GM21723 (cell line): ENCODE data around the gene PITPNB.

Source experiments
- ATAC-seq: cut with Tn5 transposase; IDR thresholded peaks from one replicate; pipeline ENCODE4 v1.9.1; 2021; ENCODE audit warnings: mild to moderate bottlenecking, moderate library complexity; ENCODE audit not compliant: unreplicated experiment

PITPNB gene

DNA sequence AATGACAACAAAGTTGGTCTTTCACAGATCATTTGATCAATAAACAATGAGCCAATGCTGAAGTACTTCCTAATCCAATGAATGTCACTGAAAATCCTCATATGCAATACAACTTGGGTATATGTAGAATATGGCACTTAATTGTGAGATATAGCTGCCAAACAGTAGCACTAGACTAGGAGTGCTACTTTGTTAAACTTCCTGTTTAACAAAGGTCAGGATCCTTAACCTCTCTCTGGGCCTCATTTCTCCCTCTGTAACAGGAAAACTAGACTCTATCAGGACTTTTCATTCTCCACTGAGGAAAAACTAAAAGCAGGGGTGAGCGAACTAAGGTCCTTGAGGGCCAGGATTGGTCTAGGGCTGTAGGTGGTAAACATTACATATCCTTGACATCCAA, 56.1 kb downstream of the PITPNB start:
- no peak for ATAC-seq

DNA sequence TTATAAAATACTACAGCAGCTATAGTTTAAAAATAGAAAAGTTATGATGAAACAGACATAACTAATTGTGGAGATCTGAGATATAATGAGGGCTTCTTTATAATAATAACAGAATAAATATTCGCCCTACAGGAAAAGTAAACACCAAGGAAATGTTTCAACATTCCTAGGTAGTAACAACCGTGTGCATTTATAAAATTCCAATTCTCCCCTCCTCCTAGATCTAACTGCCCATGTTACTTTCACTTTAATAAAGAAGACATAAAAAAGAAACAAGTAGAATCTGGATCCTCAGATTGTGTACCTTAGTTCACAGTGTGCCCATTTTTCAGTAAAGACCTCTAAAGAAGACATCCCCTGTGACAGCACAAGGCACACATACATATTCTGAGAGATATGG, 59.7 kb downstream of the PITPNB start:
- ATAC-seq, result no peak

DNA sequence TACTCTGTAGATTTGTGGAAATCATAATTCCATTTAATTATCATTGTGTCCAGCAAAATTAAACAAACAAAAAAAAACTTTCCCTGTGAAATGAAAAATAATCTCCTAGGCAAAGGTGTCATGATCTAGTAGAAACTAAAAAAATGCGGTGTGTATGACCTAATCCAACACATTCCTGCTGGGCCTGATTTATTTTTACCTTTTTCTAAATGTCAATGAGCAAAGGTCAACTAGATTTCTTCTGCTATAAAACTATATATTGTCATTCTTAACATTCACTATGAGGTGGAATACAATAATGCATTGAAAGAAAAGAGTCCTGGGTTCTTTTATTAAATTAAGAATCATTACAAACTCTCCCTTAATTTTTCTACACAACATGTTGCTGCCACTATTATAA, 60.4 kb downstream of the PITPNB start:
- ATAC-seq, result no peak

DNA sequence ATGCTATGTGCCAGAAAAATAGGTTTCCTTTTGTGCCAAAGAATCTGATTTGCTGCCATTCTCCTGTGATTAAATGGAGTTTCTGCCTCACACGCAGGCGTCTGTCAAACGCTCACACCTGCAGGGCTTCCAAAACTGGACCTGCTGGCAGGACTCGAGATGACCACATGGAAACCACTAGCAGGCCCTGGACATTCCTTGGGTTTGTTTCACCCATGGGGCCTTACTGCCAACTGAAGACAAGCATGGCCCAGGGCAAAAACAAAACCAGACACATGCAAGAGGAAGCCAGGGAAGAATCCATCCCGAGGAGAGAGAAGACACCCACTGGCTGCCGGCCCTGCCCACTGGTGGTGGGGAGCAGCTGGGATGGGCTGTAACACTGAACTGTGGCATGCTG, 61.6 kb downstream of the PITPNB start:
- ATAC-seq, result no peak

DNA sequence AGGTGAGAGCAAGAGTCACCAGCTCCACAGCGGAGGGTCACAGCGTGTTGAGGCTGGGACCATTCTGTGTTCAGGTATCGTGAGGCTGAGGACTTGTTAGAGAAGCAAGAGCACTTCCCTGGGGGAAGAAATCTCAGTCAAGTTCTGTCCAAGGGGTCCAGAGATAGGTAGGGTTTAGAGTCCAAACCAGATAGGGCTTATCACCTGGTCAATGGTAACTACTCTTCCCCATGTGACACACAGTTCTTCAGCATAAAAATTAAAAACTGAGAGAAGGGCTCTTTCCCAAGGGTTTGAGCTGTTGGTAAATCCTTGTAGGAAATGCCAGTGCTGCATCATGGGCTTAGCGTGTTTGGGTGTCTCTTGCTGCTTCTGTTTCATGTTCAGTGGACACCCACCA, 62.7 kb downstream of the PITPNB start:
- ATAC-seq, result no peak

DNA sequence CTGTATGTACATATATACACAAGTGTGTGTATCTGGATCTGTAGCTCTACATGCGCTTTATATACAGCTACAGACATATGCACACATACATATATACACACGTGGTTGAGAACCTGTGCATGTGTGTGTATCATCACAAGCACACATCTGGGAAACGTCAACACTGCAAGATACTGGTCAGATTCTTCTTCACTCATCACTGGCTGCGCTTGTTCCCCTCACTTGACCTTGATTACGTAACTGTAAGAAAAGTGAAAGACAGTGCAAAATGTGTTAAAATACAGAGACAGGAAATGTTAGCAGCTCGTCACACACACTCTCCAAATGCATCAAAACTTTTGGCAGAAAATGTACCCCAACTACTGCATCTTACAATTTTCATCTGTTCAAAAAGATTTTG, 65.6 kb downstream of the PITPNB start:
- no peak for ATAC-seq

DNA sequence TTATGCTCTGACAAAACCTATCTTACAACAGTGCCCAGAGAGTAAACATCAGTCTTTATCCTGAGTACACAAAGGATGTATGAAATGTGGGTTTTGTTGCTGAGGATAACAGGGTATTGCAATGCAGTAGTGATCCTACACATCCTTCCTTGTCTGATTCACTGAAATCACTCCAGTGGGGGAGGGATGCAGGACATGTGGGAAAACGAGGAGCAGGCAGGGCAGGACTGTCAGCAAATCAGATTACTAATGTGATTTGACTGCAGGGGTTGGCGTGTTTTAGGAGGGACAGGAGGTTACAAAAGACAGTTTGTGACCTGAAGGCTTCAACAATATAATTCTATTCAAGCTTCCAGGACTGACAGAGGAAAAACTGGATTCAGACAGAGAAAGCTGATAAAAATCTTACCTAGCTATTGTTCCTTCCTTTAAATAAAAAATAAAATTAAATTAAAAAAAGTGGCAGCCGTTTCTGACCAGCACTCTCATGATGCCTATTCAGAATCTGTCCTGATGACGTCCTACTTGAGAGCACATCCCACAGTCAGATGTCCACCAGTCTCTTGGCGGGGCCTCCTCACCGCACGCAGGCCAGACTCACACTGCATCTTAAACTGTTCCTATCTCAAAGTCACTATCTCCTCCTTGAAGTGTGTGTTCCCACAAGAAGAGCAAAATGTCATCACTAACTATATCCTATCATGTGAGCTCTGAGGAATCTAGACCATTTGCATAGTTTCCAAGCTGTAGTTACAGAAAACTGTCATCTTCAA, 66.9 kb downstream of the PITPNB start:
- no peak for ATAC-seq

DNA sequence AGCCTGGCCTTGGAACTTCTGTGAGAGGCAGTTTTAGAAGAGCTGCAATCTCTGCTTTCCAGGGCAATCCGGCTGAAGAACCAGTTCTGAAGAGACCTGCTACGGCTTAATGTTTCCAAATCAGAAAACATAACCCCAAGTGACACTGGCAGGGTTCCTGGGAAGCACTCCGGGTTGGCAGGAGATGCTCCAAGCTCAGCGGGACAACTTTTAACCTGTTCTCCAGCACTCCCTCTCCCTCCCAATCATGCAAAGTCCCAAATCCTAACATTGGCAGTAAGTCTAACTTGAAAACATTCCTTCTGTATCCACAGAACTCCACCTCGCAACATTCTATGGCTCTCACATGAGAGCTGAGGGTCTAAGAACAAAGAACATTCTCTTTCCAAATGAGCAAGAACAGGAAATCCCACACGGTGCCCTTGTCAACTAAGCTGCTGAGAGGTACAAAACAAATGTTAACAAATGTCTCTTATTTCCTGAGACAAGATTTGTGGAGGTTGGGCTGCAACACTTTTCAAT, 69.0 kb downstream of the PITPNB start:
- ATAC-seq, result no peak

DNA sequence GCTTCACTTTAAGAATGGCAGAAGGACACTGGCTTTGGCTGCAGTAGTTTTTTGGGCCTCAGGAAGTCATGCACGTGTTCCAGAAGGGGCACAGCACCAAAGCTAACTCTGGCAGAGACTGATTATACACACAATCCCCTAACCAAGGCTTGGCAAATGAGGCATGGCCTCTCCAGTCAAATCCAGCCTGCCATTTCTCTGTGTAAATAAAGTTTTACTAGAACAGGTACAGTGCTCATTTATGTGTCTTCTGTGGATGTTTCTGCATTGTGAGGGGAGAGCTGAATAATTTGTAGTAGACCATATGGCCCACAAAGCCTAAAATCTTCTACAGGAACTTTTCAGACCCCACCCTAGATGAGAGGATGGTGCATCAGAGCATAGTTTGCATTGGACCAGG, 71.1 kb downstream of the PITPNB start:
- no peak for ATAC-seq

DNA sequence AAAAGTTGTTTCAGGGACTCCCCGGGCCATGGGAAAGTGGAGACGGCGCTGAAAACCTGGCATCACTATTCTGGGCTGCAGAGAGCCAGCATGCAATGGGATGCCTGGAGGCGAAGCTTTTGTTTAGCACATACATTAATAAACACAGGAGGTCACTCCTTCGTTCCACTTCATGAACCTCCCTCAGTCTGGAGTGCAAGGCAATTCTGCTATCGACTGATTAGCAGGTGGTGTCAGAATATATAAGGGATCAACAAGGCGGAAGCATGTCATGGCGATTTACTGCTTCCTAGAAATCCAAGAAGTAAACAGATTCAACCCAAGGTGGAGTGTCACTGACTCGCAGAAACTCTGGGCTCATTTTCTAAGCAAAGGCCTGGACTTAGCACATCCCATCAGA, 72.1 kb downstream of the PITPNB start:
- no peak for ATAC-seq

DNA sequence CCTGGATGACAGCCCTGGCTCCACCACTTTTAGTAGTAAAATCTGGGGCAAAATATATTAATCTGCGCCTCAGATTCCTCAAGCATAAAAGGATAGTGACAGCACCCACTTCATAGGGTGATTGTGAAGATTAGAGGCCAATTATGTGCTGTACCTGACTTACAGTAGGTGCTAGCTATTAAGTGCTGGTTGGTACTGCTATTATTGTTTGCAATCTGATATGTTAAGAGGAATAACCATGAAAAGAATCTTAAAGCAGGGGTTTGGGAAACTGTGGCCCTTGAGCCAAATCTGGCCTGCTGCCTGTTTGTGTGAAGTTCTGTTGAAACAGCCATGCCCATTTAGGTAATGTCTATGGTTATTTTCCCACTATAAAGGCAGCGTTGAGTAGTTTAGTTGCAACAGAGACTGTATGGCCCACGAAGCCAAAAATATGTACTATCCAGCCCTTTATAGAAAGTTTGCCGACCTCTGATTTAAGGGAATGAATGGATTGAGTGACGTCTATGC, 72.8 kb downstream of the PITPNB start:
- ATAC-seq, result no peak

DNA sequence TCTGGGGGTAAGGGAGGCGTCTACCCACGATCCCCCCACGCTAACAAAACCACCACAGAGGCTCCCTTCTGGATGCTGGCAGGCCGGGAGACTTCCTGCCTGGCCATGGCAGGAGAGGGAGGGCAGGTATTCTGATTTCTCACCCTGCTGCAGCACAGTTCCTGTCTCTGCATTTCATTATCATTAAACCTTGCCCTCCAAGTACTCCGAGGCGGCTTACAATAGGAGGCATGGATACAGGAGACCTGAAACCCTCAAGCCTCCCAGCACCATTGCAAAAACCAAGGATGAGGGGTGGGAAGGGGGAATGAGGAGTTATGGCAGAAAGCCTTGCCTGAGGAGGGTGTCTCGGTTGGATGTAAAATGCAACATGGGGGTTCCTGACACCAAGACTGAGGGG, 73.4 kb downstream of the PITPNB start:
- ATAC-seq, result no peak

DNA sequence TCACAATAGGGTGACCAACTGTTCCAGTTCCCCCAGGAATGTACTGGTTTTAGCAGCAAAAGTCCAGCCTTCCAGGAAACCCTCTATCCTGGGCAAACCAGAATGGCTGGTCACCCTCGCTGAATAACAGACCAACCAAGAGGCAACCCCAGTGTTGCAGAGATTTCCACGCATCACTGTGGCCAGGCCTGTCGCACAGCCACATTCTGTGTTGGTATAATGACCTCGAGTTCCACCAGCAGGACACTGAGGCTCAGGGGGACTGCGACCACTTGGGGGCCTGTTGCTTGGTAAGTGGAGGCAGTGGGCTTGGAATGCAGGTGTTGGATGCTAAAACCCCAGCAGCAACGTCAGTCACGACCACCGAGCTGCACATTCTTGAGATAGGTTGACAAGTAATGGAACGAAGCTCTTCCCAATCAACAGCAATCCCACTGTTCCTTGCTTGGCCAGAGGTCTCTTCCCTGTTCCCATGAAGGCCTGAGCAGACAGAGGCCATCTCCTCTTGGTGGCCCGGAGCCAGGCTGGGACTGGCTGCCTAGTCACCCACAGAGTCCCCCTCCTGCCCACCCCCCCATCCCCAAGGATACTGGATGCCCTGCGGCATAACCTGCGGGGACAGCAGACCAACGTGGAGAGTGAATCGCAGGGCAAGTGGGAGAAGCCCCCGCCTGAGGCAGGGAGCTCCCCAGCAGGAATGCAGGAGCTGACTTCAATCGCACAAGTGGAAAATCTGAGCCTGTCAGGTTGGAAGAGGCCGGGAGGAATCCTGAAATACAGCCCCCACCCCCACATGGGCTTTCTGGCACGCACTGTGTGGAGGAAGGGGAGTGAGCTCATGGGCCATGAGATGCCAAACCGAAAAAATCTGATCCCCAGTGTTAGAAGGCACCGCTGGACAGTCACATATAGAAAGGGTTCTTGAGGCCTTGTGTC, 74.1 kb downstream of the PITPNB start:
- no peak for ATAC-seq

DNA sequence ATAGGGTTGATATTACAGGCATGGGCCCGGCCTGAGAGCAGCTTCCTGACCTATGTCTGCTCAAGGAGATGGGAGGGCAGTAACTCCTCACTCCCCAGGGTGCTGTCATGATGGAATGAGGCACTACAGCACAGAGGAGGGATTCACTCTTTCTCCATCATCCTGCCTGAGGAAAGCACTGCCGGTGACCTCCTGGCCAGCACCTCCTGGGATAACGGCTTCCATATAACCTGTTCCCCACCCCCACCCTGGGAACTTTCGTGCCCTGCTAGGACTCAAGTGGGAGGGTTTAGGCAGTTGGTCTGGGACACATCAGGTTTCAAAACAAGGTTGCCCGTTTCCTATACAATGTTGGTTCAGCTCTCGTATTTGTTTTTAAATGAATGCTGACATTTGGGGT, 74.8 kb downstream of the PITPNB start:
- ATAC-seq, result no peak

DNA sequence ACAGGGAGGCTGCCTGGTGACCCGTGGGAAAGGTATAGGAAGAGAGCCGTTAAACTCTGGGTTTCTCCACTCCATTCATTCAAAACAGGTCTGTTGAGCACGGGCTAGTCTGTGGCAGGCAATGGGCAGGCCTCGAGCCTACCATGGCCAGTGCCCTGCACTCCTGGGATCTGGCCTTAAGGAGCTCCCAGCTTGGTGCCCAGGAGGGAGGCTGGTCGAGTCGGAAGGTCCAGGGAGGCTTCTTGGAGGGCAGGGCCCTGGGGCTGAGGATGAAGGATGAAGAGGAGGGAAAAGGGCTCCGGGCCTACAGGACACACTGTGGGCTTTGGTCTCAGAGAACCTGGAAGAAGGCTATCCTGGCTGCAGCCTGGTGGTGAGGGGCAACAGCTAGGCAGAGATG, 75.6 kb downstream of the PITPNB start:
- no peak for ATAC-seq

DNA sequence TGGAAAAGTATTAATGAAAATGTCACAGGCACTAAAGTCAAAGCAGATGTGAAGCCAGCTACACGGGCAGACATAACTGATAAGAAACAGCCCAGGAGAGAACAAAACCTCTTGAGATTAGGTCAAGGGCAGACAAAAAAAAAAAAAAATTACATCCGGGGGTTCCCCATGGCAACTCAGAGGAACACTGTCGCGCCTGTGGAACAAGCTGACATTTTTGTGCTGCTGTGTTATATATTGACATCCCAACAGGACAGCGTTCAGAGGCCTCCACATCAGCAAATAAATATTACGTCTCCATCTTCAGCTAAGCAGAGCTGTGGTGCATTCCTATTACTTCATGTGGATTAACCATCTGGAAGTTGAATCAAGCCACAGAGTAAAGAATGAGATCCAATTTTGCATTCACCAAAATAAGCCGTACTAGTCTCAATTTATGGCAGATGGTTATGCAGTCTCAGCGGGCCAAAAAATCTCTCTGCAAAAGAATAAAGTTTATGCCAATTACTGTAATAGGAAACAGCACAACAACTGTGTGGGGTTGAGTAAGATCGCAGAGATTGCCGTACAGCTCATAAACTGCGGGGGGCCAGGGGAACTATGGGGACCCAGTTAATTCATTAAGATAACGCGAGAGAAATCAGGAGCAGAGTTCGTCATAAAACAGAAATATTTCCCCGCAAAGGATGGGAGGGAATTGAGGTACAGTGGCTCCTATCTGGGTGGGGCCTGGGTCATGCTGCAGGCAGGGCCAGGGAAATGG, 76.2 kb downstream of the PITPNB start:
- no peak for ATAC-seq

DNA sequence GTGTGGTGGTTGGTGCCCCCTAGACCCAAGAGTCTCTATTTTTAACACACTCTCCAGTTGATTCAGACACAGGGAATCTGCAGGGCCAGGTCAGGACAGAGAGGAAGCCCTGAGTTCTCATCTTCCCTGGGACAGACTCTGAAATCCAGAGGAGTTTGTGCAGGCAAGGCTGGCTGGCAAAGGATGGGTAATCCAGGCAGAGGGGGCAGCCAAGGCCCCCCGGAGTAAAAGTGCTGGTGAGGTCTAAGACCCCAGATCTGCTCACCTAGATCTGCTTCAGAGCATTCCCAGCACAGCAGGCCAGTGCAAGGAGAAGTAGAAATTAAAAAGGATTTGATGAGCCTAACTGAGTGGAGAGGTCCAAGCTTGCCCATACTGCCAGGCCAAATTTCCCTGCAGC, 76.9 kb downstream of the PITPNB start:
- no peak for ATAC-seq

DNA sequence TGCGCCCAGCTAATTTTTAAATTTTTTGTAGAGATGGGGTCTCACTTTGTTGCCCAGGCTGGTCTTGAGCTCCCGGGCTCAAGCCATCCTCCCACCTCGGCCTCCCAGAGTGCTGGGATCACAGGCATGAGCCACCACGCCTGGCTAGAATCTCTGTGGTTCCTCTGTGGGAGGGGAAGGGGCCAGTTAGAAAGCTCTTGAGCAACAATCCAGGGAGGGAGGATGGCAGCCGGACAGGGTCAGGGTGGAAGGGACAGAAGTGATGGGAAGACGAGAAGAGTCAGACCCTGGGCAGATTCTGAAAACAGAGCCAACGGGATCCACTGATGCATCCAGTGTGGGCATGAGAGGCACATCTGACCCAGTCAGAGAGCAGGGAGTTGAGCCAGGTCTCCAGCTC, 78.6 kb downstream of the PITPNB start:
- ATAC-seq, result no peak

DNA sequence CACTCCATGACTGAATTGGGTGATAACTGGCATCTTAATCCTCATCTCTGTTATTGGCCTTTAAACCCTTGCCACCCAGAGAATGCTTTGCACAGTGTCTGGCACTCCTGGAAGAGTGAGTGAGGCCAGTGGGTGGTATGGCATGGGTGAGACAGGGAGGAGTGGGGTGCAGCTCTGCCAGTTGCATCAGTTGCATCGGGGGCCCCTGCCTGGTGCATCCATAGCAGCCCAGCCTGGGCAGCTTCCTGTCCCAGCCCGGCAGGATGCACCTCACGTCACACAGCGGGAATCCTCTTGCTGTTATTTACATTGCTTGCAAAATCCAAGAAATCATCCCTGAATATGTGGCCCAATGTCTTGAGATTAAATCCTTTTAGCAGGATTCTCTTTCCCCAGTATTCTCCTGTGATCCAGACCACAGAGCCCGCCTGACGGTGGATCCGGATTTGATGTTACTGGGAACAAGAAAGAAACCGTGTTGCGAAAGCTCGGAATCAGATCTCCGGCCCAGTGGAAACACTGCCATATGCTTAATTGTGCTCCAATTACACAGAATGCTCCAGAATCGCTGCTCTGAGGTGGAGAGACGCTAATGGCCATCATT, 79.9 kb downstream of the PITPNB start:
- no peak for ATAC-seq

DNA sequence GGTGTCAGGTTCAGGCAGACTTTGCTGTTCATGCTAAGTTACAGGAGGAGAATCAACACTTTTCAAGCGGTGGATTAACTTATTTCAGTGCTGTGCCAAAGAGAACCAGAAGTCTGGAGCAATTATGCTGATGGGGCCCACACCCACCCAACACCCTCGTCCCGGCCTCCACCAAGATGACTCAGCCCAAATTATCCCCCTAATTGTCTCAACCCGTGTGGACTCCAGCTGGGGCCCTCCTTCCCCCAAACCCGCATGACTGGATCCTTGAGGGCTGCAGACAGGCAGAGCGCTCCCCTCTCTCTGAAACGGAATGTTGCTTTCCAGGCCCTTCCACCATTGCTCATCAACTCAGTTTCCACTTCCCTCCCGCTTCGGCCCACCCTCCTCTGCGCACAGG, 82.9 kb downstream of the PITPNB start:
- ATAC-seq, result no peak

DNA sequence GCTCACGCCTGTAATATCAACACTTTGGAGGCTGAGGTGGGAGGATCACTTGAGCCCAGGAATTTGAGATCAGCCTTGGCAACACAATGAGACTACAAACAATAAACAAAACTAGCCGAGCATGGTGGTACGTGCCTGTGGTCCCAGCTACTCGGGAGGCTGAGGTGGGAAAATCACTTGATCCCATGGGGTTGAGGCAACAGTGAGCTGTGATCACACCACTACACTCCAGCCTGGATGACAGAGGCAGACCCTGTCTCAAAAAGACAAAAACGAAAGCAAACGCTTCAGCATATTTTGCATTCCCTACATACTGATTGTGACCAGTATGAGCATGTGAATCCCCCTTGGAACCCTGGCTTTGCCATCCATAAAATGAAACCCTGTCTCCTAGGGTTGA, 83.6 kb downstream of the PITPNB start:
- ATAC-seq, result no peak
